GM19372 (cell line): ENCODE data around the gene SOX1.

Source experiments
- ATAC-seq: cut with Tn5 transposase; IDR thresholded peaks from one replicate; pipeline ENCODE4 v1.9.1; 2021; ENCODE audit warnings: mild to moderate bottlenecking, low read depth, moderate library complexity; ENCODE audit not compliant: unreplicated experiment

Gene SOX1

DNA sequence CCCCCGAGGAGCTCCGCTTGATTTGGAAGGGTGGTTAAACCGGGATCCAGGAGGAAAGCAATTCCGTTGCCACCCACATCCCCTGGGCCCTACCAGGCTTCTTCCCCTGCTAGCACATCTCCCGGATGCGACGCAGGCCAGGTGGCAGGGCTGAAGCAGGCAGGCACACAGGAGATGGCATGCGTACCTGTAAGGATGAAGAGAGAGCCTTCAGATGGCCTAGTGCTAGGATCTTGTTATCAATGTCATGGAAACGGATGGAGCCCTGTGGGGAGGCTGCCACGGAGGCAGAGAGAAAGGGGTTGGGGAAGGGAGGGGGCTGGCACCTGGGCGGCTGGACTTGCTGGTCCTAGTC, 8.5 kb upstream of the SOX1 start:
- no peak for ATAC-seq

DNA sequence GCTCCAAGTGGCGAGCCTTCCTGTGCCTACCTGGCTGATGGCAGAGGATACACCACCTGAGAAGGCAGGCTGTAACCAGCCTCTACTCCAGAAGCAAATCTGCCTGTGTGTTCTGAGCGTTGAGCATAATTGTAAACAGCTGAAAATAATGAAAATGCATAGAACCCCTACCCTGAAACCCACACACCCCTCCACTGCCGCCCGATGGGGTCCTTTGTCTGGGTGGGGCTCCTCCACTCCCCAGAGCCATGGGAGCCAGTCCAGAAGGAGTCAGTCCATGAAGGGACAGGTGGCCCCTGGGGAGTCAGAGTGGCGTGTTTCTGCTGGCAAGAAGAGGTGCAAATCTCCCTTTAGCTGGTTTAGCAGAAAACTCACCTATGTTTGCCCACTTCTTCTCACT, 8.0 kb upstream of the SOX1 start:
- ATAC-seq: no peak

DNA sequence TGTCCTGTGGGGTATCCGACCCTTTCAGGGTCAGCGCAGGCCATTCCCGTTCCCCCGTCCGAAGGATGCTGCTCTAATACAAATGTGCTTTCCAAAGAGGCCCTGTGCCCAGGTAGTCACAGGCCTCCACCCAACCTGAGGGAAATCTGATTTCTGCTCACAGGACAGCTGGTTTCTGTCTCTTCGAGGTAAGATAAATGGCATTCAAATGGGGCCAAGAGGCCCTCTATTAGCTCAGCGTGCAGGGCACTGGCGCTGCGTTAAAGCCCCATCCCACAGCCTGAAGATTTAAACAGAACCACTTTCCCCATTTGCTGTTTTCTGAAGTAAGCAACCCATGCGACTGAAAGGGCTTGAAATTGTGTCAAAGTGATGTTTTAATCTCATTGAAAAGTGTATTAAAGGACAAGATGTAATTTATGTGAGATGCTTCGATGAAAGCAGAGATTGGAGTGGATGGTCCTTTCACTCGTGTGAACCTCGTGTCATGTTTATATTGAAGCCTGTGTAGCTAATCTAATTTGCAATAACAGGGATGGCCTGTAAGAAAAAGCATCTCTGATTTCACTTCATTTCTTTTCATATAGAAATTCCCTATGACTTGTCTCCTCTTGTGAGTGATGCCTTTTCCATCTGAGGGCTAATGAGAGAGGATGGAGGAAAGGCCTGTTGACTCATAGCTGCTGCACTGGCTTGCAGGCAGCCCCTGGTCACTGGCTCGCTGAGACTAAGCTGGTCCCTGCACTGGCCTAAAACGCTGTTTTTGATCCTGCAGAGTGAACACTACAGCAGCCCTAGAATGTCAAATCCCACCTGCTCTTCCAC, 7.3 kb upstream of the SOX1 start:
- no peak for ATAC-seq

DNA sequence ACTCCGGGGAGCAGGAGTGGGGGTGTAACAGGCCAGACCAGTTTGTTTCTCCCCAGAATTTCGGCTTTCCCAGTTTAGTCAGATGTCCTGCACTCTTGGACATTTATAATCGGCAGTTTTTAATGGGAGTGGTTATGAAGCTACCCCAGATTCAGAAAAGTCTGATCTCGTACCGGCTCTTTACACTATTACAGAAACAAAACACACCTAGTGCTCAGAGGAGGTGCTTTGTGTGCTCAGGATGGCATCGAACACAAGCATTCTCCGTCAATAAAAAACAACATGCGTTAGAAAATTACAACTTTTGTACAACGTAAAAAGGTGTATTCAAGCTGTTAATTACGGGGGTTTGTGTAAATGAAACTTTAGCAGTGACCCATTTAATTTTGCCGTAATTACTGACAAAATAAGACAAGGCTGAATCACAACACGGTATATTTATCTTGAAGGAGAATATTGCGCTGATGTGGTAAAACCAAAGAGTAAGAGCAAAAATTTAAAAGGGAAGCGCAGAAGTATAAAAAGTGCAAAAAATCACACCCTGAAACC, 6.6 kb upstream of the SOX1 start:
- ATAC-seq: no peak

DNA sequence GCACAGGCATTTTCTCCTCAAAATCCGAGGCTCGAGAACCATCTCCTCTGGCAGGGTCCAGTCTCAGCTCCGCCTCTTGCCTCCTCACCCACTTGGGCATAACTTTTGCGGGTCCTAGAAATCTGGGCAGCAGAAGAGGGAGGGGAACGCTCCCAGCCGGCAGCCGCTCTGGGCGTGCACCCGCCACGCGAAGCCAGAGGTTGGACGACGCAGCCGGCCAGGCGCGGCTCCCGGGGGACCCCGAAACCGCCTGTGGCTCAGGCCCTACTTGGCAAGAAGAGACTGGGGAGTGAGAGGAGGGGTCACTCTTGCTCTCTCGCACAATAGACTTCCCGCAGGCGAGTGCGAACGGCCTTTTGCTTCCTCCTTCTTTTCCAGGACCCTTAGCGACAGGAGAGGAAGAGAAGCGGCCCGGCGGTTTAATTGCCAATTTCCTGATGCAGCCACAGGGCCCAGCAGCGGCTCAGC, 6.0 kb upstream of the SOX1 start:
- ATAC-seq: no peak

DNA sequence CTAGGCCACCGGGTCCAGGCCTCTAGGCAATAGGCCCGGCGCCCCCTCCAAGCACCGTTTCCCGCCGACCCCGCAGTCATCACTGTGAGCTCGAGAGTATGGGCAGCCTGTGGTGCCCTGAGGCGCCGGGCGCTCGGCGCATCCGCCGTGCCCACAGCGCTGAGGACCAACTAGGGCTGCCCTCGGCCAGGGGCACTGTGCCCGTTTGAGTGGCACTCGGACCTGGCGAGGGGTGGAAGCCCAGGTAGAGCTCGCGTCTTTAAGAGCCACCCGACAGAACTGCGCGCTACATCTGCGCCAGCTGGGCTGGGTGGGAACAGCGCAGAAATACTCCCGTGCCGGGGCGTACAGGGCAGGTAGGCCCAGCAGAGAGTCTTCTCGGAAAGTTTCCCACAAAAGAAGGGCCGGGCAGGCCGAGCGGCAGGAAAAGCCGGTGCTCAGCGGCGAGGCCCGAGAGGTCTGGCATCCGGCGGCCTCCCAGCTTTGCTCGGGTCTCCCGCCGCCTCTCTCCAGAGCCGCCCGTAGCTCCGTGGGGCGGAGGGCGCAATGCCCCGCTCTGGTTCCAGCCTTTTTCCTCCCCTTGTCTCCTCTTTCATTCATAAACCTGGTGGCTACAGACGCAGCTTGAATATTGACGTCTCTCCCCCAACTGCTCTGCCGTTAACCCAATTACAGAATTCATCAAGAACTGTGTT, 5.4 kb upstream of the SOX1 start:
- no peak for ATAC-seq

DNA sequence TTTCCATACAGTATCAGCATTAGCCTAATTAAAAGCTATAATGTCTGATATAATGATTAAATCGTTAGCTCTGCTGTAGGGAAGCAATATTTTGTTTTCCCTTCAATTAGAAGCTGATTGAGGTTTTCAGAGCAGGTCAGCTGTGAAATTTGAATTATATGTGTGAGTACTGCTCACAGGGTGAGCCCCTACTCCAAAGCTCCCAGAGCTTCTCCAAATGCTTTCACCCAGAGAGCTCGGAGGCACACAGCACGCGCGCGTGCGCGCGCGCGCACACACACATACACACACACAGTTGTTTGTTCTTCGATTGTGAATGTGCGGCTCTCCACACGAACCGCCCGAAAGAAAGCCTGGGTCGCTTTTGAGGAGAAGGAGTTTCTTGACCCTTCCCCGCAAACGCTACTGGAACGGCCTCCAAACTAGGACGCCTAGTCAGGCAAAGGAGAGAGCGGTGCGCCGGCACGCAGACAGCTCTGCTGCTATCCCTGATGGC, 4.8 kb upstream of the SOX1 start:
- no peak for ATAC-seq

DNA sequence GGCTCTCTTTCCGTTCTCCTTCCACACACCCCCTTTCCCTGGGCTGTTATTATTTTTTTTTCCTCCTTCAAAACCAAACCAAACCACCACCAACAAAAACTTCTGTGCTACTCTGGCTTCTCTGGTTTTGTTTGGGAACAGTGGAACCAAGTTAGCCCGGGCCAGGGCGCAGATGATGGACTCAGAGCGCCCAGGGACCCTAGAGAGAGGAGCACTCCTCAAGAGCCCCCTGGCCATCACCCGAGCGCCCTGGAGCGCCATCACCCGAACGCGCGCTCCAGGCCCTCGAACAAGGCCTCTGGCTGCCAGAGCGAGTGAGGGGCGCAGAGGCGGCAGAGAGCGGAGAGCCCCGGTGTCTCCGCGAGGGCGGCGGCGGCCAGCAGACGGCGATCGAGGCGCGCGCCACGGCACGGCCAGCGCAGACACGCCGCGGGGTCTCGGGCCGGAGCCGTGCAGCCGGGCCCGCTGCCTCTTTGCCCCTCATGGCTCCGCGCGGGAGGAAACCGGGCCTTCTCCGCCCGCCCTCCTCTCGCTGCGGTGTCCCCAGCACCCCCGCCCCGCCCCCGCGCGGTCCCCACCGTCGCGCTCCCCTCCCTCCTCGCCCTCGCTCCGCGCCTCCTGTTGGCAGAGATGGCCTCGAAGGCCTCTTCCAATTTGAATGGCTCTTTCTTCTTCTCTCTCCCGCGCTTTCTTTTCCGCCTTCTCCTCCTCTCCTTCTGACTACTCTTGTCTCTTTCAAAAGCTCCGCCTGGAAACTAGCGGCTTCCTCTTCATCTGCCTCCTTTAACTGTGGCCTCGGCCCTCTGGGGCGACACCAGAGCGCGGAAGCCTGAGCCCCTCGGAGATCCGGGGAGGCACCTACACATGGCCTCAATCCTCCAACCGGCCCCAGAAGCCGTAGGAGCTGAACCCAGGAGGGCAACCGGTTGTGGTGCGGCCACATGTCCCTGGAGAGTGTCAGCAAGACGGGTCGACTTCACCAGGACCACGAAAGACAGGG, 4.1 kb upstream of the SOX1 start:
- no peak for ATAC-seq

DNA sequence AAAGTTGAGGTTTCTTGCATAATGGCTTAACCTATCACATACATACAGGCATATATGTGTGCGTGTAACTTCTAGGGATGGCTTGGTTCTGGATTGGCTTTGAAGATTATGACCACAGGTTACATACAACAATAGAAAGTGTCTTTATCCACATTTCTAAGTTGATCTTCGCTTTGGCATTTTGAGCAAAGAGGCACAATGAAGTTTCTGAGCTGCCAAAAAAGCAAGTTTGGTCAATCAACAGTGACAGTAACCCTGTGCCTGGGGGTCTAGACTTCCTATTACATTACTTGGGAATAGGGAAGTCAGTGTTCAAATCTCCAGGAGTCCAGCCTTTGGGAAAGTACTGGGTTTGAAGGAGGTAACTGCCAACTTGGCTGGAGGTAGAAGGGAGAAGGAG, 3.1 kb upstream of the SOX1 start:
- no peak for ATAC-seq

DNA sequence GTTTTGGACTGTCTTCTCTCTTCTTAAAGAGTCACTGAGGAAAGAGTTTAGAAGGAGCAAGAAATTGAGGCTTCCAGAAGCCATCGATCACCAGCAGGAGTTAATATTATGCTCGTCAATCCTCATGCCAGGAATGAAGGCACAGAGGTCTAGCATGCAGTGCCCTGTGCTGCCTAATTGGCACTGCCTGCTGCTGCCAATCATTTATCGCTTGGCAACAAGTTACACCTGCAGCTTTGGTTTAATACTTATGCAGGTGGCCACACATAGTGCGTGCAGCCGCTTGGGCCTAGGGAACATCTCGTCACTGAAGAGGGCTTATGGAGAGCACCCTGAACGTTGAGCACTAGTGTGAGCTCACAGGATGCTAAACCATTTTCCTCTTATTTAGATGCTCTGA, 2.7 kb upstream of the SOX1 start:
- ATAC-seq: no peak

DNA sequence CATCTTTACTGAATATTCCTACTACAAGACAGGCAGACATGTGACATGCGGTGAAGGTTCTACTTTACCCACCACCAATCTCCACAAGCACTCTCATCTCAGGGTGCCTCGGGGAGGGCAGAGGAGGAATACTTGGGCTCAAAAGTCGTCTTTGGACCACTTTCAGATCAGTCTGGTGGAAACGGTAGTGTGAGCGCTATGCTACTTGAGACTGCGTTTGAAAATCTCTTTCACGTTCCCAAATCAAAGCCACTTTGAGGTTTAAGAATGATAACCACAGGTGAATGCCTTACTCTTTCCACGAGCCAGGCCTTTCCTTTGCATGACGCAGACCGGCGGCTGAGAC, 1.5 kb upstream of the SOX1 start:
- no peak for ATAC-seq

DNA sequence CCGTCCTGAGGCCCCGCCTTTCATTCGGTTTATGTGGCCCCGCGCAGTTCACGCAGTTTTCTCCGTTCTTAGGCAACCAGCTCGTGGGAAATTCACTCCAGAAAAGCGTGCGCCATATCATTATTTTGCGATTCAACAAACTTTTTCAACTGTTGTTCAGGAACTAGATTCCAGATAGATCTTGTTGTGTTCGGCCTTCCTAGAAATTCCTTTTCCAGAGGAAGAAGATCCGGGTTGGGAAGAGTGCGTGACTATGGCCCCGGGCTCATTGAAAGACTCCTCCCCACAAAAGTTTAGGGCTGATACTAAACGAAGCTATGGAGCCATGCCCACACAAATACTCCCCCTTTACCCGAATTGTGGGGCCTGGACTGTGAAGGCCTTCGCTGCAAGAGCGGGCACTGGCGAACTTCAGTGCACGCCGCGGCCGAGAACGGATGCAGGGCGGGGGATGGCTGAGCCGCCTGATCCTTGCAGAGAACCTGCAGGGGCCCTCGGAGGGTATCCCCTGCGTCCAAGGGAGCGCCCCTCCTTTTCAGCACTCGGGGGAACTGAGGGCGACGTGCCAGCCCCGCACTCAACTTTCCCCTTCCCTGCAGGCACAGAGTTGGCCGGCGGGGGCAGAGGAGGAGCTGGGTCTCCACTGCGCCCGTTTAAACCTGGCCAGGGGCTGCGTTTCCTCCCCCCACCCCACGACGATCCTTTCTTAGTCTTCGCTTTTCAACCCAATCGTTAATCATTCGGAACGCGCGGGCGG, 904 bp upstream of the SOX1 start:
- no peak for ATAC-seq

DNA sequence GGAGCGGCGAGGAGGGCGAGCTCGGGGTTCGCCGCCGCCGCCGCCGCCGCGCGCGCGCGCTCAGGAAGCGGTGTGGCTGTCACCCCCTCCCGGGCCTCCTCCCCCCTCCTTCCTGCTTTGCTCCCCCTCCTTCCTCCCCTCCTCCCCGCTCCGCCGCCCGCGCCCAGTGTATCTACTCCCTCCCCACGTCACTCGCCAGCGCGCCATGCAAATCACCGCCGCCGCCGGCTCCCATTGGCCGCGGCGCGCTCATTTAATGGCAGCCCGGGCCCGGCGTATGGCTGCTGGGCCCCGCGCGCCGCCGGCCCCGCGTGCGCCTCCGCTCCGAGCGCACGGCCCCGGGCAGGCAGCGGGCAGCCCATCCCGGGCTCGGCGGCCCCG, 335 bp upstream of the SOX1 start:
- ATAC-seq: no peak

DNA sequence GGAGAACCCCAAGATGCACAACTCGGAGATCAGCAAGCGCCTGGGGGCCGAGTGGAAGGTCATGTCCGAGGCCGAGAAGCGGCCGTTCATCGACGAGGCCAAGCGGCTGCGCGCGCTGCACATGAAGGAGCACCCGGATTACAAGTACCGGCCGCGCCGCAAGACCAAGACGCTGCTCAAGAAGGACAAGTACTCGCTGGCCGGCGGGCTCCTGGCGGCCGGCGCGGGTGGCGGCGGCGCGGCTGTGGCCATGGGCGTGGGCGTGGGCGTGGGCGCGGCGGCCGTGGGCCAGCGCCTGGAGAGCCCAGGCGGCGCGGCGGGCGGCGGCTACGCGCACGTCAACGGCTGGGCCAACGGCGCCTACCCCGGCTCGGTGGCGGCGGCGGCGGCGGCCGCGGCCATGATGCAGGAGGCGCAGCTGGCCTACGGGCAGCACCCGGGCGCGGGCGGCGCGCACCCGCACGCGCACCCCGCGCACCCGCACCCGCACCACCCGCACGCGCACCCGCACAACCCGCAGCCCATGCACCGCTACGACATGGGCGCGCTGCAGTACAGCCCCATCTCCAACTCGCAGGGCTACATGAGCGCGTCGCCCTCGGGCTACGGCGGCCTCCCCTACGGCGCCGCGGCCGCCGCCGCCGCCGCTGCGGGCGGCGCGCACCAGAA, 1.1 kb downstream of the SOX1 start:
- no peak for ATAC-seq

DNA sequence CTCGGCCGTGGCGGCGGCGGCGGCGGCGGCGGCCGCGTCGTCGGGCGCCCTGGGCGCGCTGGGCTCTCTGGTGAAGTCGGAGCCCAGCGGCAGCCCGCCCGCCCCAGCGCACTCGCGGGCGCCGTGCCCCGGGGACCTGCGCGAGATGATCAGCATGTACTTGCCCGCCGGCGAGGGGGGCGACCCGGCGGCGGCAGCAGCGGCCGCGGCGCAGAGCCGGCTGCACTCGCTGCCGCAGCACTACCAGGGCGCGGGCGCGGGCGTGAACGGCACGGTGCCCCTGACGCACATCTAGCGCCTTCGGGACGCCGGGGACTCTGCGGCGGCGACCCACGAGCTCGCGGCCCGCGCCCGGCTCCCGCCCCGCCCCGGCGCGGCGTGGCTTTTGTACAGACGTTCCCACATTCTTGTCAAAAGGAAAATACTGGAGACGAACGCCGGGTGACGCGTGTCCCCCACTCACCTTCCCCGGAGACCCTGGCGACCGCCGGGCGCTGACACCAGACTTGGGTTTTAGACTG, 1.7 kb downstream of the SOX1 start:
- no peak for ATAC-seq

DNA sequence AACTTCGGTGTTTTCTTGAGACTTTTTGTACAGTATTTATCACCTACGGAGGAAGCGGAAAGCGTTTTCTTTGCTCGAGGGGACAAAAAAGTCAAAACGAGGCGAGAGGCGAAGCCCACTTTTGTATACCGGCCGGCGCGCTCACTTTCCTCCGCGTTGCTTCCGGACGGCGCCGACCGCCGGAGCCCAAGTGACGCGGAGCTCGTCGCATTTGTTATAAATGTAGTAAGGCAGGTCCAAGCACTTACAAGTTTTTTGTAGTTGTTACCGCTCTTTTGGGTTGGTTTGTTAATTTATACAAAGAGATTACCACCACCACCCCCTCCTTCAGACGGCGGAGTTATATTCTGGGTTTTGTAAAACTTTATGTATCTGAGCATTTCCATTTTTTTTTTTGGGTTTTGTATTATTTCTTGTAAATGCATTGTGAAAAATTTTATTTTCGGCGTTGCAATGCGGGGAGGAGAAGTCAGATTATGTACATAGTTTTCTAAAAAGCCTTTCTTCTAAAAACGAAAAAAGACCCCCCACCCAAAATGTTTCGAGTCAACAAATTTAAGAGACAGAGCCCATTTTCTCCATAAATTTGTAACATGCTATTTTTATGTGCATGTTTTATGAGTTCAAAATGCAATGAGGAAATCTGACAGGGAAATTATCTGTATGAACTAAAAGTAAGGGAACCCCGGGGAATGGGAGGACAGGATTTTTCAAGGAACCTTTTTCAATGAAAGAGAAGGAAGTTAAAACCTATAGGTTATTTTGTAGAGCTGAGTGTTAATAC, 2.3 kb downstream of the SOX1 start:
- ATAC-seq: no peak

DNA sequence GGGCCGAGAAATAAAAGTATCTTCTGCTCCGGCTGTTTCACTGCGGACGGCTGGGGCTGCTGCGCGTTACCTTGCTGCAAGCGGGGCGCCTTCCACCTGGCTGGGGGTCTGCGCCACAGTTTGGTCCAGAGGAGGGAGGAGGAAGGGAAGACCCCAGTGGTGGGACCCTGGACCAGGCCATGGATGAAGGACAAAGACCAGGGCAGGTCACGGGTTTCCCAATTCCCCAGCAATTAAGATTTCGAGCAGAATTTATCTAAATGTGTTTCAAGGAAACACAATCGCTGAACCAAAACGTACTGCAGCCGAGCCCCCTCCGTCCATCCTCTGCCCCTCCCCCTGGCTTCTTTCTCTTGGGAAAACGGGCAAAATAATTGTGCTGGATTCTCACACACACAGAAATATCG, 2.9 kb downstream of the SOX1 start:
- no peak for ATAC-seq

DNA sequence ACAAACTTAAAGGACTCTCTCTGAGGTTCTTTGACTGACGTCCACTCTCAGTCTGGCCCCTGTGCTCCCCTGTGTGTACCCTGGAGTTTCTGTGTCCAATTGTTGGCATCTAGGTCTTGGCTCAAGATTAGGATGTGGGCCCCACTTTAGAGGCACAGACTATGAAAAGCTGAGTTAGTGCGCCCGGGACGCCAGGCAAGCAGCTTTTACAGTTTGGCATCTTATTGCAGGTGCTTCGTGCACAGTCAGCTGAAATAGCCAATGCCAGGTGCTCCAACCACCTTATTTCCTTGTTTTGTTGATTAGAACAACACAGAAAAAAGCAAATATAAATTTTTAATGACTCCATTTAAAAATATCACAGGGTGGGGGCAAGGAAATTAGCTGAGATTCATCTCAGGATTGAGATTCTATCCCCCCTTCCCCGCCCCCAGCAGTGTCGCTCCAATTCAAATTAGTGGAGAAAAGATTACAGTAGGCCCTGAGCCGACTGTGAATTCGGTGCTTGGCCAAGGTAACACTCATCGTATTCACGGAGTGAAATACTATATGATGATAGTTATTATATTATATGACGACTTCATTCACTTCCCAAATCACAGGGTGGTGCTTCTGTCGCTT, 4.3 kb downstream of the SOX1 start:
- no peak for ATAC-seq
